Calu3 (cell line): ENCODE results near the gene DCUN1D4. TPM values are rescaled to one million over a fixed set of nuclear protein-coding genes. Genes with fewer than 3 reads are reported as not detected.

Experiments used
- BruUV-seq: library from RNA; stranded (reverse); fragments of 400-500 nt; replicated peaks from 2 replicates; lab custom pipeline; 2021; lab: Mats Ljungman, UMichigan
- CTCF ChIA-PET: fragments of 300-600 bp; sonication (Branson Sonifier 250); formaldehyde crosslinking; loops from one replicate; lab custom pipeline; 2022; ENCODE audit warnings: antibody characterized with exemption; lab: Charles Lee
- DNase-seq: peaks from one replicate; pipeline ENCODE4 v3.0.0; 2022
- H3K27ac Mint-ChIP-seq: one replicate; pipeline ENCODE4 v1.8.0; 2022; ENCODE audit warnings: mixed read lengths; ENCODE audit not compliant: unreplicated experiment
- H3K27me3 Mint-ChIP-seq: one replicate; pipeline ENCODE4 v1.8.0; 2022; ENCODE audit warnings: mixed read lengths; ENCODE audit not compliant: unreplicated experiment
- H3K36me3 Mint-ChIP-seq: one replicate; pipeline ENCODE4 v1.8.0; 2022; ENCODE audit warnings: mild to moderate bottlenecking, moderate library complexity, mixed read lengths; ENCODE audit not compliant: insufficient read depth, unreplicated experiment
- H3K4me1 Mint-ChIP-seq: one replicate; pipeline ENCODE4 v1.8.0; 2022; ENCODE audit warnings: mild to moderate bottlenecking, low read depth, mixed read lengths; ENCODE audit not compliant: unreplicated experiment
- H3K4me3 Mint-ChIP-seq: one replicate; pipeline ENCODE4 v1.8.0; 2022; ENCODE audit warnings: mild to moderate bottlenecking, low read depth, moderate library complexity, mixed read lengths; ENCODE audit not compliant: unreplicated experiment
- H3K9me3 Mint-ChIP-seq: one replicate; pipeline ENCODE4 v1.8.0; 2022; ENCODE audit warnings: low read depth, mixed read lengths; ENCODE audit not compliant: unreplicated experiment
- intact Hi-C: fragments of 100-400 bp; cut with micrococcal nuclease; formaldehyde crosslinking; loops from one replicate; pipeline ENCODE4 v1.10.0; 2022; ENCODE audit not compliant: unreplicated experiment
- total RNA-seq: library from RNA; stranded (reverse); gene quantifications from 2 replicates; pipeline ENCODE4 v1.2.3, GENCODE V29; 2022
- TF ChIP-seq, protein P1 (sequence below): fragments of 200-600 bp; IDR thresholded peaks from one replicate; pipeline ENCODE4 v1.8.0; 2022; ENCODE audit warnings: antibody characterized with exemption; ENCODE audit not compliant: unreplicated experiment

The DCUN1D4 gene
- total RNA-seq, 1 experiment from 2014 or later, result 40.3 TPM

- CTCF ChIA-PET, result no interaction called here
- Mint-ChIP-seq H3K36me3 (peaks cover 9% of the 10 kb centered on the region), H3K9me3 (no peaks in the 10 kb centered on the region), H3K27ac (no peak overlapping the region), H3K4me1 (no peaks in the 10 kb centered on the region), H3K27me3 (no peaks in the 10 kb centered on the region), H3K4me3 (no peak overlapping the region)
- DNase-seq, result no peak
- no TSS peak for BruUV-seq
- intact Hi-C loops, result no loop called here
- TF ChIP-seq, protein P1, sequence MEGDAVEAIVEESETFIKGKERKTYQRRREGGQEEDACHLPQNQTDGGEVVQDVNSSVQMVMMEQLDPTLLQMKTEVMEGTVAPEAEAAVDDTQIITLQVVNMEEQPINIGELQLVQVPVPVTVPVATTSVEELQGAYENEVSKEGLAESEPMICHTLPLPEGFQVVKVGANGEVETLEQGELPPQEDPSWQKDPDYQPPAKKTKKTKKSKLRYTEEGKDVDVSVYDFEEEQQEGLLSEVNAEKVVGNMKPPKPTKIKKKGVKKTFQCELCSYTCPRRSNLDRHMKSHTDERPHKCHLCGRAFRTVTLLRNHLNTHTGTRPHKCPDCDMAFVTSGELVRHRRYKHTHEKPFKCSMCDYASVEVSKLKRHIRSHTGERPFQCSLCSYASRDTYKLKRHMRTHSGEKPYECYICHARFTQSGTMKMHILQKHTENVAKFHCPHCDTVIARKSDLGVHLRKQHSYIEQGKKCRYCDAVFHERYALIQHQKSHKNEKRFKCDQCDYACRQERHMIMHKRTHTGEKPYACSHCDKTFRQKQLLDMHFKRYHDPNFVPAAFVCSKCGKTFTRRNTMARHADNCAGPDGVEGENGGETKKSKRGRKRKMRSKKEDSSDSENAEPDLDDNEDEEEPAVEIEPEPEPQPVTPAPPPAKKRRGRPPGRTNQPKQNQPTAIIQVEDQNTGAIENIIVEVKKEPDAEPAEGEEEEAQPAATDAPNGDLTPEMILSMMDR, result no peak
Observed at GRCh38 chr4:51894059-51894645, 51.2 kb downstream of the DCUN1D4 start.

DNA sequence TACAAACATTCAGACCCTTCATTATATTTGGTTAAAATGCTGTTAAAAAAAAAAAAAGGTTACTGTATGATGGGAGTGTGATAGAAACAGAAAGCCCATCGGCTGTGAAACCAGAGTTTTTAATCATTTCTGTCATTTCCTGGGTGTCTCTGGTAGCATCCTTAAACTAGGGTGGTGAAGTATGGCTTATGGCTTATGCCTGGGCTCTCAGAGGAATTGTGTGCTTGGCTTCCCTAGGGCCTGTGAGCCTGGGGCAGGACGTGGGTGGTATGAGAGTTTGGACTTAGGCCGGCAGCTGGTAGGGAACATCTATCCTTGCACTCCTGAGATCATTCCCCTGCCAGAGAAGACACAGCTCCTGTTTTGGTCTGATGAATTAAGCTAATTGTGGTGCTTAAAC, 52.2 kb downstream of the DCUN1D4 start:
- Mint-ChIP-seq H3K4me1 (no peaks in the 10 kb centered on the region), H3K4me3 (no peak overlapping the region), H3K9me3 (no peaks in the 10 kb centered on the region), H3K36me3 (peaks cover 9% of the 10 kb centered on the region), H3K27me3 (no peaks in the 10 kb centered on the region), H3K27ac (no peak overlapping the region)
- CTCF ChIA-PET, result interaction anchor here (0.8 kb wide), 2 partner anchors 10 to 52 kb away, joined by 3 to 4 read pairs; partner anchors contain the start of gene DCUN1D4
- DNase-seq, result no peak
- intact Hi-C loops, result no loop called here
- no TSS peak for BruUV-seq
- TF ChIP-seq, protein P1, result no peak

- no peaks in the 10 kb centered on the region for H3K9me3 Mint-ChIP-seq
- DNase-seq, result peak; percentile 48
- no peak overlapping the region for H3K4me3 Mint-ChIP-seq
- H3K36me3 Mint-ChIP-seq, result peaks cover 7% of the 10 kb centered on the region
- no peak overlapping the region for H3K27ac Mint-ChIP-seq
- no peaks in the 10 kb centered on the region for H3K27me3 Mint-ChIP-seq
- no TSS peak for BruUV-seq
- intact Hi-C loops, result no loop called here
- TF ChIP-seq, protein P1, result peak; percentile 29
- H3K4me1 Mint-ChIP-seq, result no peaks in the 10 kb centered on the region
- CTCF ChIA-PET, result interaction anchor here (0.8 kb wide), 2 partner anchors 10 to 53 kb away, joined by 3 to 4 read pairs; partner anchors contain the start of gene DCUN1D4
Observed at GRCh38 chr4:51895816-51896408, 53.0 kb downstream of the DCUN1D4 start.

DNA sequence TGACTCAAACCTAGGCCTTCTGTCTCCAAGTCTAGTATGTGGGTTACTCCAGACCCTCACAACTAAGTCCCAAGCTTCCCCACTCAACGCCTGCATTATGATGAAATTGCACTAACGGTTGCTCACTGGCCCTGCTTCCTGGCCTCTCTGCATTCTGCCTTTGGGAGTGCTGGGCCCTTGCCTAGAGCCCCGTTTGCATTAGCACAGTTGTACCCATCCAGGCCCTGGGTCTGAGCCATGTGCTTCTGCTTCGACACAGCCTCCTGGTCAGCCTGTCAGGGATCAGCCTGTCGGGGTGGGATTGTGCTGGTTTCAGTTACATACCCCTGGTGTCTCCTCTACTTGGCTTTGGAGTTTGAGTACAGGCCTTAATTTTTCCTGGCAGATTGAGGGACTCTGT, 58.4 kb downstream of the DCUN1D4 start:
- BruUV-seq, result no TSS peak
- Mint-ChIP-seq H3K27ac (no peak overlapping the region), H3K4me3 (no peak overlapping the region), H3K27me3 (no peaks in the 10 kb centered on the region), H3K9me3 (no peaks in the 10 kb centered on the region), H3K36me3 (peaks cover 17% of the 10 kb centered on the region), H3K4me1 (peaks cover 13% of the 10 kb centered on the region)
- TF ChIP-seq, protein P1, result no peak
- no peak for DNase-seq
- CTCF ChIA-PET, result no interaction called here
- intact Hi-C loops, result no loop called here
